ENCODE data around the gene ARCN1.

- TF ChIP-seq CTCF (IDR thresholded peaks at IDR 0.05) (no peak), EZH2phosphoT487 (IDR thresholded peaks at IDR 0.05) (no peak), EZH2 (IDR thresholded peaks at IDR 0.05) (no peak)
Observed at GRCh38 chr11:118633319-118633690, 61.1 kb downstream of the ARCN1 start.
